Tibial nerve (tissue), 4 donors: ENCODE measurements around the gene PLSCR1.

ENCODE experiments used
- EP300 ChIP-seq, 2 donors: sonication (generic); formaldehyde crosslinking; IDR thresholded peaks; one replicate each; pipeline ENCODE4 v1.6.1; 2017; ENCODE audit warnings: antibody characterized with exemption in 2 of 2, mild to moderate bottlenecking in 1 of 2
- POLR2A ChIP-seq, 2 donors: fragments of 450-650 bp; IDR thresholded peaks; one replicate each; pipeline ENCODE4 v1.6.1; 2017; ENCODE audit warnings: antibody characterized with exemption in 2 of 2, mild to moderate bottlenecking in 2 of 2, moderate library complexity in 2 of 2
- TF ChIP-seq, protein P1 (sequence below), 5 experiments: fragments of 200-600 bp in 3 of 5; fragments of 450-650 bp in 2 of 5; sonication (generic) in 3 of 5; IDR thresholded peaks; one replicate each; pipeline ENCODE4 v1.5.1; 2016 to 2019; ENCODE audit warnings: antibody characterized with exemption in 5 of 5, mild to moderate bottlenecking in 3 of 5, moderate library complexity in 2 of 5

DNA sequence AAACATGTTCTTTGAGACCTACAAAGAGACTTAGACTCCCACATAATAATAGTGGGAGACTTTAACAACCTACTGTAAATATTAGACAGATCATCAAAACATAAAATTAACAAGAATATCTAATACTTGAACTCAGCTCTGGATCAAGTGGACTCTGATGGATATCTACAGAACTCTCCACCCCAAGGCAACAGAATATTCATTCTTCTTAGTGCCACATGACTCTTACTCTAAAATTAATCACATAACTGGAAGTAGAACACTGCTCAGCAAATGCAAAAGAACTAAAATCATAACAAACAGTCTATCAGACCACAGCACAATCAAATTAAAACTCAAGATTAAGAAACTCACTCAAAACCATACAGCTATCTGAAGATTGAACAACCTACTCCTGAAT is 59.1 kb downstream of the PLSCR1 start:
- TF ChIP-seq, protein P1, sequence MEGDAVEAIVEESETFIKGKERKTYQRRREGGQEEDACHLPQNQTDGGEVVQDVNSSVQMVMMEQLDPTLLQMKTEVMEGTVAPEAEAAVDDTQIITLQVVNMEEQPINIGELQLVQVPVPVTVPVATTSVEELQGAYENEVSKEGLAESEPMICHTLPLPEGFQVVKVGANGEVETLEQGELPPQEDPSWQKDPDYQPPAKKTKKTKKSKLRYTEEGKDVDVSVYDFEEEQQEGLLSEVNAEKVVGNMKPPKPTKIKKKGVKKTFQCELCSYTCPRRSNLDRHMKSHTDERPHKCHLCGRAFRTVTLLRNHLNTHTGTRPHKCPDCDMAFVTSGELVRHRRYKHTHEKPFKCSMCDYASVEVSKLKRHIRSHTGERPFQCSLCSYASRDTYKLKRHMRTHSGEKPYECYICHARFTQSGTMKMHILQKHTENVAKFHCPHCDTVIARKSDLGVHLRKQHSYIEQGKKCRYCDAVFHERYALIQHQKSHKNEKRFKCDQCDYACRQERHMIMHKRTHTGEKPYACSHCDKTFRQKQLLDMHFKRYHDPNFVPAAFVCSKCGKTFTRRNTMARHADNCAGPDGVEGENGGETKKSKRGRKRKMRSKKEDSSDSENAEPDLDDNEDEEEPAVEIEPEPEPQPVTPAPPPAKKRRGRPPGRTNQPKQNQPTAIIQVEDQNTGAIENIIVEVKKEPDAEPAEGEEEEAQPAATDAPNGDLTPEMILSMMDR (IDR thresholded peaks at IDR 0.05): no peak
- TF ChIP-seq POLR2A (IDR thresholded peaks at IDR 0.05) (no peak), EP300 (IDR thresholded peaks at IDR 0.05) (no peak)
